Activated CD8-positive, alpha-beta memory T cell treated with anti-CD3 and anti-CD28 coated beads, Interleukin-2, amount 50 U/mL, for 1 hour (primary cell): Measurements from ENCODE around the gene RTP5.

Experiments
- DNase-seq: peaks from one replicate; pipeline ENCODE4 v3.0.0-alpha.2; 2020; ENCODE audit errors: extremely low read depth

Gene RTP5

DNA sequence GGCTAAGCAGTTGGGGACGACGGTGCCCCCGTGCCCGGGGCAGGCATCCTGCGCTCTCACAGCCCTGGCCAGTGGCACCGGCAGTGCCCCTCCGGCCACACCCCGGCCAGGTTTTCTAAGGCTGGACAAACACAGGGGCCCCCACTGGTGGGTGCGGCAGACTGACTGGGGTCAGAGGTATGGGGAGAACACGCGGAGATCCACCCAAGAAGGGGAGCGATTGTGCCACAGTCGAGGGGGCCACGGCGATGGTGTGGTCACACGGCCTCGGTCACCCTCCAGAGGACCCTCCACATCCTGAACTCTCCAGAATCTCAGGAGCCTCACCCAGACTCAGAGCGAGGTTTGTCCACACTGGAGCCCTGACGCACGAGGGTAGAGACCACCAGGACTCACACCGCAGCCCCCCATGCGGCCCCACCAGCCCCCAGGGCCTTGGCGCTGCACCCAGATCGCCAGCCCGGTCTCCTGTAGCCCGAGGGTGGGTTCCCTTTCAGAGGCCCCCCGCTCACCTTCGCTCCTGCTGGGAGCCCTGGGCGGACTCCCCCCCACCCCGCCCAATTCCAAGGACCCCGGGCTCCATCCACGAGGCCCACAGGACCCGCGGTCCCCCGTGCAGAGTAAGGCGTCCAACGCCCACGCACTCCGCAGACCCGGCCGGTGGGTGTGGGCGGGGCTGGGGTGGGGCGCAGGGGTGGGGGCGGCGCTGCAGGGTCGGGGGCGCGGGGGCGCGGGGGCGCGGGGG lies 26.0 kb upstream of the RTP5 start:
- no peak for DNase-seq

DNA sequence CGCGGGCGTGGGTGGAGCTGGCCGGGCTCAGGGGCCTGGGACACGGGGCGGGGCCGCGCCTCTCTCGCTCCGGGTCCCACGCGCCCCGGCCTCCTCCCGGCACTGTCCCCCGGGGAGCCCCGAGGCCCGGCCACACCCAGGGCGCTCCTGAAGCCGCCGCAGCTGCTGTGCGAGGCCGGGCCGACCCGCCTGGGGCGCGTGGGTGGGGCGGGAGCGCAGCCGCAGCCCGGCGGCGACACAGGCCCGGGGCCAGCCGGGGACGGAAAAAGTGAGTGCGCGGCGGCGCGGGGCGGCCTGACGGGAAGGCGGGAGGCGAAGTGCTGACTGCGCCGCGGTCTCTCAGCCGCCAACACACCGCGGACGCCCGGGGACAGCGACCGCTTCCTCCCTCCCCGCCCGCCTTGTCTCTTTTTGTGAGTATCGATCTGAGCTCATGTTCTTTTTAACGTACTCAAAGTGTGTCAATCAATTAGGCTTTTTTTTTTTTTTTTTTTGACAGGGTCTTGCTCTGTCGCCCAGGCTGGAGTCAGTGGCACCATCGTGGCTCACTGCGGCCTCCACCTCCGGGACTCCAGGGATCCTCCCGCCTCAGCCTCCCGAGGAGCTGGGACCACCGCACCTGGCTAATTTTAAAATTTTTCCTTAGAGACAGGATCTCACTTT lies 25.3 kb upstream of the RTP5 start:
- peak; percentile 69 for DNase-seq

- DNase-seq = no peak
Observed at GRCh38 chr2:241844831-241845578, 24.5 kb upstream of the RTP5 start.

- DNase-seq = no peak
Observed at GRCh38 chr2:241846406-241846805, 23.1 kb upstream of the RTP5 start.

DNA sequence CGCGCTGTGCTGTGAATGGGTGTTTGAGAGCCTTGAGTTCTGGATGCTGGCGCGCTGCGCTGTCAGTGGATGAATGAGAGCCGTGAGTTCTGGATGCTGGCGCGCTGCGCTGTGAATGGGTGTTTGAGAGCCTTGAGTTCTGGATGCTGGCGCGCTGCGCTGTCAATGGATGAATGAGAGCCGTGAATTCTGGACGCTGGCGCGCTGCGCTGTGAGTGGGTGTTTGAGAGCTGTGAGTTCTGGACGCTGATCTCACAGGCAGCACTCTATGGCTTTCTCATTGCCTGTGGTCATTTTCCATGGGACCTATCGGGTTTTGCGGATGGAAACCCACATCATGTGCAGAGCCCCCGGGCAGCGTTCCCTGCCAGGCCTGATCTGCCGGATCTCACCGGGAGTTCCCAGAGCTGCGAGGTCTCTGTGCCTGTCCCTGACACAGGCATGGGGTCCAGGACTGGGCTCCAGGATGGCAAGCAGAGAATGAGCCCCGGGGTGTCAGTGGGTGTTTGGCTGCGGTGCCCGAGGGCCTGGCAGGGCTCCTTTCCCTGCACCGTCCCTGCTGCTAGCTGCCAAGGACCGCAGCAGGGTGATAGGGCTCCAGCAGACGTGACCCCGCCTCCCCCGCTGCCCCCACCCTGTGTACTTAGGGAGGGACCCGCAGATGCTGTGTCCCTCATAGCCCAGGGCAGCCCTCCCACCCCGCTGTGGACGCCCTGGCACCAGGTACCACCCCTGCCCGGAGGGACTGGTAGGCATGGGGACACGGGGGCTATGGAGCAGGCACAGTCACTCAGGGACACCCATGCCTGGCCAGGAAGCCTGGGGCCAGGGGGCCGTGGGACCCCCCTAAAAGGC lies 20.5 kb upstream of the RTP5 start:
- no peak for DNase-seq

- no peak for DNase-seq
Observed at GRCh38 chr2:241849616-241850543, 19.6 kb upstream of the RTP5 start.

DNA sequence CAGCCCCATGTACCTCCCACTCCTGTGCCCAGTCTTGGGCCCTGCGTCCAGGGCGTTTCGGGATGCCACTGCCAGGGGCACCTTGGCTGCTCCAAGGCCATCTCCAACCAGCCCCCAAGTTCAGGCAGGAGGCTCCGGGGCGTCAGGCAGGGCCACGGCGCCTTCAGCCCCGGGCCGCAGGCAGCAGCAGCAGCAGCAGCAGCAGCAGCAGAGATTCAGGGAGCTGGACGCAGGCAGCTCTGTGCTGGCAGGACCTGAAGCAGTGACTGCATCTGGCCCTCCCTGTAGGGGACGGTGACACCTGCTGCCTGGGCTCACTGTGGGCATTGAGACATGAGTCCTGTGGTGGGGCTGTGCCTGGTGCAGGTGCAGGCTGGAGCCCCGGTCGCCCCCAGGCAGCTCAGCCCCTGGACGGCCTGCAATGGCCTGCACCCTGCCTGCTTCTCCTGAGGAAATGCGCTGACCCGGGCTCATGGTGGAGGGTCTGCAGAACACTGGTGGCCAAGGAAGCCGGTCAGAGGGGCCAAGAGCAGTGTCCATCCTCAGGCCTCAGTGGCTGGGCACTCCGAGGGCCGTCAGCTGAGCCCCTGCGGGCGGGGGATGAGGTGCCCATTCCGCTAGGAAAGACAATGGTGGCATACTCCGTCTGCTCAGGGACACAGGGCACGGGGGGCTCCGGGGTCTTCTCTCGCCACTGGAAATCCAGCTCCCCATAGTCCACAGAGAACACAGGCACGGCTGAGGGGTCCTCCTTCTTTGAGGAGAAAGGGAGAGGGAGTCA lies 18.8 kb upstream of the RTP5 start:
- no peak for DNase-seq

GRCh38 chr2:241851325-241852115 lies 18.0 kb upstream of the RTP5 start:
- no peak for DNase-seq

- DNase-seq = no peak
Observed at GRCh38 chr2:241852116-241852980, 17.2 kb upstream of the RTP5 start.

- DNase-seq = no peak
Observed at GRCh38 chr2:241852981-241853631, 16.4 kb upstream of the RTP5 start.

GRCh38 chr2:241853651-241854341 lies 15.7 kb upstream of the RTP5 start:
- DNase-seq = no peak

GRCh38 chr2:241854342-241855244 lies 14.9 kb upstream of the RTP5 start:
- no peak for DNase-seq

GRCh38 chr2:241855245-241855887 lies 14.2 kb upstream of the RTP5 start:
- DNase-seq = no peak

DNA sequence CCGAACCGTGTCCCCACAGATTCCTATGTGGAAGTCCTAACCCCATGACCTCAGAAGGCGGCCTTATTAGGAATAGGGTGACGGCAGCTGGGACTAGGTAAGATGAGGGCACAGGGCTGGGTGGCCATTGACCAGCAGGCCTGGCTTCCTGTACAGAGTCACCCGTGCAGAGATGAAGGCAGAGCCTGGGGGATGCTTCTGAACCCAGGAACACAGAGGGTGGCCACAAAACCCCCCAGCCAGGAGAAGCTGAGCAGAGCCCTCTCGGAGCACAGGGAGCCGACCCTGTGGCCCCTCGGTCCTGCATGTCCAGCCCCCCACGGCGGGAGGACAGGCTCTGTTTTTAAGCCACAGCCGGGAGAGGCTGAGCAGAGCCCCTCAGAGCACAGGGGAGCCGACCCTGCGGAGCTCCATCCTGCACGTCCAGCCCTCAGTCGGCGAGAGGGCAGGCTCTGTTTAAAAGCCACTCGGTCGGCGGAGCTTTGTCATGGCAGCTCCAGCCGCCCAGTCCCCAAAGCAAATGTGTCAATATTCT lies 13.6 kb upstream of the RTP5 start:
- no peak for DNase-seq

DNA sequence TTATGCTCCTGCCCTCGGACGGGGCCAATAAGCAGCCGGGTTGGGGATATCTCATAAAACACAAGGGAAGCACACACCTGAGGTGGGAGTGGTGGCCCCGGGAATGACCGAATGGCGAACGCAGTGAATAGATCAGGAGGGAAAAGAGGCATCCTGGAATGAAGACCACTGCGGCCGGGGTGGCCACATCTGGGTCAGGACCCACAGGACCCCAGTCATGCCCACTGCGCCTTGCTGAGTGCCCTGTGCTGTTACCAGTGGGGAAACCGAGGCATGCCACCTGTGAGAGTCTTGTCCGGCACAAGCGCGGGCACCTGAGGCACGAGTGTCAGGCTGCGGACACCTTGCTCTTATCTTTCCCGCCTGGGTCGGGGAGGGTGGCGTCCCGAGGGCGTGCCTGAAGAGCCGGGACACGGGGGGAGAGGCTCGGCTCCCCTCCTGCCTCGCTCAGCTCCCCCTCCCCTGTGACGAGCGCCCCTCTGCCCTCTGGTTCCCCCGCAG lies 12.4 kb upstream of the RTP5 start:
- no peak for DNase-seq
